HG03378 (cell line): ENCODE measurements around the gene C2CD2L.
A peak's percentile ranks its signal among the peaks of the same experiment; 100 is the strongest.
"Not testable (repeated sequence)": the region's sequence is repeated elsewhere in the genome, so short reads cannot be mapped to it uniquely, and the experiment has no call there.

Source experiments
- ATAC-seq: cut with Tn5 transposase; IDR thresholded peaks from one replicate; pipeline ENCODE4 v1.9.1; 2021; ENCODE audit warnings: mild to moderate bottlenecking, moderate library complexity; ENCODE audit not compliant: unreplicated experiment

C2CD2L gene

DNA sequence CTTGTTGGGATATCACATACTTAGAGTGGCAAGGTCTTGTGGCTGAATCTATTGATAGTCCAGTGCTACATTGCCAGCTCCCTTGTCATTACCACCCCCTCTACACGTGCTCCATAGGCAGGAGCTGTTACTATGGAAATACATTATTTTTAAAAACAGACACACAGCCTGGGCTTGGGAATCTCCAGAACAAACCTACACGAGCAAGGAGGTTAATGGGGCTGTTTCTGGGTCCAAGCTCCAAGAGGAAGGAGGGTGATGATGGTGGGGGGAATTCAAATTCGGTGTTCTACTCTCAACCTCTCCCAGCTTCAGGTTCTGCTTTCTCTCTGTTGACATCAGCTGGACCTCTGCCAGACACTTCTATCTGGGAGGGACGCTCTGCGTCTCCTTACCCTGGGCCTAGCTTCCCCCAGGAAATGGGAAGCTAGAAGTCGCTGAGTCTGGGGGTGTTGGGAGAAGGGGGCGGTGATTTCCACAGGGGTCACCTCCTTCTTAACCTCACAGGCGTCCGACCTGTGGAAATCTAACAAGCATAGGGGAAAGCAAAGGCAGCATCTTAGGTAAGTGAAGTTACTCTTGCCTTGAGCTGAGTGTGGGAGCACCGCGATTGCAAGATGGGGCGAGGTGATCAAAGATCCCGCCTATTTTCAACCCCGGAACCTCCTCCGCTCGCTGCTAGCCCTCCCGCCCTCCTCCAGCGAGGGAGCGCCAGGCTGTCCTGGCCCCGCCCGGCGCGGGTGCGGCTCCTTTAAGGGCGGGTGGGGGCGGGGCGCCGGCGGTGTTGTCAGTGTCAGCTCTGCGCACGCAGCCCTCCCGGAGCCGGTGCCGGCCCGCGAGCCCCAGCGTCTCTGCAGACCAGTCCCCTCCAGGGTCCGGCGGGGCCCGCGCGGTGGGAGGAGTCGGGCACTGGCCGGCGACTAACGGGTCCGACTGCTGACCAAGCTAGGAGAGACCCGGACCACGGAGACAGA is at the start of gene C2CD2L:
Gene C2CD2L, plus strand, starts transcription at position 781 of the 974 bp plus-strand sequence. CDS start 398 bp downstream, outside the sequence.
- no peak for ATAC-seq

DNA sequence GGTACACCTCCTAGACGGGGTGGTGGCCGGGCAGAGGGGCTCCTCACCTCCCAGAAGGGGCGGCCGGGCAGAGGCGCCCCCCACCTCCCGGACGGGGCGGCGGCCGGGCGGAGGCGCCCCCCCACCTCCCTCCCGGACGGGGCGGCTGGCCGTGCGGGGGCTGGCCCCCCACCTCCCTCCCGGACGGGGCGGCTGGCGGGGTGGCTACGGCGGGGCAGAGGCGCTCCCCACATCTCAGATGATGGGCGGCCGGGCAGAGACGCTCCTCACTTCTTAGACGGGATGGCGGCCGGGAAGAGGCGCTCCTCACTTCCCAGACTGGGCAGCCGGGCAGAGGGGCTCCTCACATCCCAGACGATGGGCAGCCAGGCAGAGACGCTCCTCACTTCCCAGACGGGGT is 48.0 kb upstream of the C2CD2L start:
- not testable (repeated sequence) for ATAC-seq

DNA sequence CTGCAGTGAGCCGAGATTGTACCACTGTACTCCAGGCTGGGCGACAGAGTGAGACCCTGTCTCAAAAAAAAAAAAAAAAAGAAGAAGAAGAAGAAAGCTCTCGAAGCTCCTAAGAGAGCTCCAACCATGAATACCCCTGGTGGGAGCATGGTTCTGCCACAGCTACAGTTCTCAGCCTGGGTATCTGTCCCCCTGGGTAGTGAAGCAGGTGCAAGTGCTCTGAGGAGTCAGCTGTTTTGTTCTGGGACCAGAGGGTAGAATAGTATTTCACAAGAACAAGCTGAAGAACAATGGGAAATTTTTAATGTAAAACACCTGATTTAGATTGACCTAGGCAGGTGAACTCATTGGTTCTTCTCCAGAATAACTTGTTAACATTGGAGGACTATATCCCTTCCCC is 45.9 kb upstream of the C2CD2L start:
- ATAC-seq = no peak

DNA sequence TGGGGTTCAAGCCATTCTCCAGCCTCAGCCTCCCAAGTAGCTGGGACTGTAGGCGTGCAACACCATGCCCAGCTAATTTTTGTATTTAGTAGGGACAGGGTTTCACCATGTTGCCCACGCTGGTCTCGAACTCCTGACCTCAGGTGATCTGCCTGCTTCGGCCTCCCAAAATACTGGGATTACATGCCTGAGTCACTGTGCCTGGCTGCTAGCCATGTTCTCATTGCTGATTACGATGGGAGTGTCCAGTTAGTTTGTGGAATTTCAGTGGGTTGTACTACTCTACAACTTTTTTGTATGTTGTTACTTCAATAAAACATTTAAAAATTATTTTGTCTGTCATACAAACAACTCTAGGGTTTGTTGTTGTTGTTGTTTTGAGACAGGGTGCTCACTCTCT is 44.4 kb upstream of the C2CD2L start:
- ATAC-seq = no peak

DNA sequence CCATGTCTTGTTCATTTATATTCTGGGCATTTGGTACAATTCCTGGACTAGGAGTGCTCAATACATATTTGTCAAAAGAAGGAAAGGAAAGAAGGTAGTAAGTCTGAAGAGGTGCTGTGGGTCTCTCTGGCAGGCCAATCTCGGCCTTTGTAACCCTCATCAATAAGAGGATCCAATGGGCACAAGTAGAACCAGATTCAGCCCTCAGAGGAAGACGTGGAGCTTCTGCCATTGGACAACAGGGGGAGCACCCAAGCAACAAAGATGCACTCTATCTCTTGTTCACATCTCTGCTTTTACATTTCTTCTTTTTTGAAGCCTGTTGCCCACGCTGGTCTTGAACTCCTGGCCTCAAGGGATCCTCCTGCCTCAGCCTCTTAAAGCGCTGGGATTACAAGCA is 41.8 kb upstream of the C2CD2L start:
- ATAC-seq = no peak

DNA sequence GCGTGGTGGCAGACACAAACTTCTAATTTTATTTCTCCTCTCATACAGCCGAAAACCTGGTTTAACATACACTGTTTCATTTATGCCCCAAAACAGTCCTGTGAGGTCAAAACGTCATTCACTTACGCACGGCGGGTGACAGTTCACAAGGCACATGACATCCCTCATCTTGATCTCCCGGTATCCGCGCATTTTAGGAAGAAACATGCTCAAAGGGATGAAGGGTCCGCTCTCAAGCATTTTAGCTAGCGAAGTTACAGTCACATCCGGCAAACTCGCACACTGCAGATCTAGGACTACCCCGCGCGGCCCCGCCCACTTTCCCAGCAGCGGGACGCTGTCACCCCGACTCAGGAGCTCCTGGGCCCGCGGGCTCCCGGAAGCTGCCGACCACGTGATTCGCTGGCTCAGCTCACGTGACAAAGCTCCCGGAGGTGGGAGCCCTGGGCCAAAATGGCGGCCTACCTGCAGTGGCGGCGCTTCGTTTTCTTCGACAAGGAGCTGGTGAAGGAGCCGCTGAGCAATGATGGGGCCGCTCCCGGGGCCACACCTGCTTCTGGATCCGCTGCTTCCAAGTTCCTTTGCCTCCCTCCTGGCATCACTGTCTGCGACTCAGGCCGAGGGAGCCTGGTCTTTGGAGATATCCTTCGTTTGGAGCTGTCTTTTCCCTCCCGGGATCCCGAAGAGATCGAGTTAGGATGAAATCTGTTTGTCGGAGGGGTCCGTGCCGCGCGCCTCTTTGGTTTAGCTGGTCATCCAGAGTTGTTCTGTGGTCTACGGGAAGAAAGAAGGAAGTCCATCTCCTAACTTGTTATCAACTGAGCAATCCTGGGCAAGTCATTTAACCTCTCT is 39.5 kb upstream of the C2CD2L start, which contains the start of gene VPS11:
Gene VPS11, plus strand, starts transcription at position 448 of the 852 bp plus-strand sequence. Its CDS starts 6 bp downstream, at position 454.
- peak; percentile 76 for ATAC-seq

DNA sequence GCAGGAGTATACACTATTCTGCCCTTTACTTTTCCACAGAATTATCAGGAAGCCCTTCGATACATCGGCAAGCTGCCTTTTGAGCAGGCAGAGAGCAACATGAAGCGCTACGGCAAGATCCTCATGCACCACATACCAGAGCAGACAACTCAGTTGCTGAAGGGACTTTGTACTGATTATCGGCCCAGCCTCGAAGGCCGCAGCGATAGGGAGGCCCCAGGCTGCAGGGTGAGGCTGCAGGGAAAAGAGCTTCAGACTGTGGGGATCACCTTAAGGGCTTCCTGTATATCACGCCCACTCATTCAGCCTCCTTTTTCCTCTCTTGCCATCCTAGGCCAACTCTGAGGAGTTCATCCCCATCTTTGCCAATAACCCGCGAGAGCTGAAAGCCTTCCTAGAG is 29.3 kb upstream of the C2CD2L start:
- ATAC-seq = no peak

DNA sequence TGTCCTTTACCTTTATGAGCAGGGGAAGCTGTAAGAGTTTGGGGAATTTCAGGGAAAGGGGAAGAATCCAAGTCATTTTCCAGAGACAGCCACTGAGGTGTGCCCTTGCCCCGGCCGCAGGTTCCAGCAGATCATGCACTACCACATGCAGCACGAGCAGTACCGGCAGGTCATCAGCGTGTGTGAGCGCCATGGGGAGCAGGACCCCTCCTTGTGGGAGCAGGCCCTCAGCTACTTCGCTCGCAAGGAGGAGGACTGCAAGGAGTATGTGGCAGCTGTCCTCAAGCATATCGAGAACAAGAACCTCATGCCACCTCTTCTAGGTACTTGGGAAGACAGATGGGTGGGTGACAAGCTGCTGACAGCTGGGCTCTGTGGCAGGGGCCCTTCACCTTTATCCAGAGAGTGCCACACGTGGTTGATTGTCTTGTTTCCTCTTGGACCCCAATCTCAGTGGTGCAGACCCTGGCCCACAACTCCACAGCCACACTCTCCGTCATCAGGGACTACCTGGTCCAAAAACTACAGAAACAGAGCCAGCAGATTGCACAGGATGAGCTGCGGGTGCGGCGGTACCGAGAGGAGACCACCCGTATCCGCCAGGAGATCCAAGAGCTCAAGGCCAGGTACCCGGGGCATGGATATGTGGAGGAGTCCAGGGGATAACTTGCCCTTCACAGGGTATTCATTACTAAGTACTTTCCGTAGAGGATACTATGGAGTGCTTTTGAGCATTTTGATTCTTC is 28.3 kb upstream of the C2CD2L start:
- no peak for ATAC-seq

DNA sequence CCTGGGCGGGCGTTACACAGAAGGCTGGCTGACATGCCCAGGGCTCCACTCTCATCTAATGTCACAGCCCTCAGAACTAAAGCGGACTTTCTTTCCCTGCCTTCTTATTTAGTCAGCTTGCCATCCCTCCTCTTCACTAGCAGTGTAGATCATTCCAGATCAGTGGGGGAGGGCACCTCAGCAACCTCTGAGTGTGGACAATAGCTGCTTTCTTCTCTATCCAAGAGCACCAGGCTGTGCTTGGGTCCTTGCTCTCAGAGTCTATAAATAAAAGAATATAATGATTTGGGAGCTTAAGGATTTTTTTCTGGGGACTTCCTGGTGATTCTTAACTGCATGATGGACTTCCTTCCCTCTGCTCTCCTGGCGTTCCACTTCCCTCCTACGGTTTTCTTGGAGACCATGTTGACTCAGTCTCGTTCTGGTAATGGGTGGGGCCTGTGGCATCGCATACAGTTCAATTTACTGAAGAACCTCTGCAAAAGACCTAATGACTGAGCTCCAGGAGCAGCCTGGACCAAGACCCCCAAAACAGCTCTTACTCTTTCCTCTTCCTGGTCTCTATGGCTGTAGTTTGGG is 25.4 kb upstream of the C2CD2L start:
- ATAC-seq = no peak

DNA sequence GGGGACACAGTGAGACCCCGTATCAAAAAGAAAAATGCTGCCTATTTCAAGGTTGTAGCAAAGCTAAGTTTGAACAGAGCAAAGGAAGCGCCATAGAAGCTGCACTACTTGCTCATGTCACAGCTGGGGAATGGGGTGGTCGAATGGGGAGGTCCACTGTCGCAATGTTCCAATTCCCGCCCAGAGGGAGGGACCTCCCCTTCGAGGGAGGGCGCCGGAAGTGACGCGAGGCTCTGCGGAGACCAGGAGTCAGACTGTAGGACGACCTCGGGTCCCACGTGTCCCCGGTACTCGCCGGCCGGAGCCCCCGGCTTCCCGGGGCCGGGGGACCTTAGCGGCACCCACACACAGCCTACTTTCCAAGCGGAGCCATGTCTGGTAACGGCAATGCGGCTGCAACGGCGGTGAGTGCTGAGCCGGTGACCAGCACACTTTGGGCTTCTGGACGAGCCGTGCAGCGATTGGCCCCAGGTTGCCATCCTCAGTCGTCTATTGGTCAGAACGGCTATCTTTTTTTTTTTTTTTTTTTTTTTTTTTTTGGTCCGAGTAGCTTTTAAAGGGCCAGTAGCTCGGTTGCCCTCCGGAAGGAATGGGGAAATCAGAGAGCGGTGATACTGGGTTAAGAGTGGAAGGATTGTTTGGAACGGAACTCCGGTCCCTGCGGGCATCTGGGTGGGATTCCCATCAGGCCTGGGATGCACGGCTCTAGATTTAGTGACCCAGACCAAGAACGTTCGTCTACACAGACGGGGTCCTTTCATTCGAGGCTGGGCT is 22.3 kb upstream of the C2CD2L start, which contains the start of gene HMBS:
Gene HMBS, plus strand, starts transcription at position 219 of the 774 bp plus-strand sequence. Its CDS starts 153 bp downstream, at position 372.
- peak; percentile 81 for ATAC-seq

DNA sequence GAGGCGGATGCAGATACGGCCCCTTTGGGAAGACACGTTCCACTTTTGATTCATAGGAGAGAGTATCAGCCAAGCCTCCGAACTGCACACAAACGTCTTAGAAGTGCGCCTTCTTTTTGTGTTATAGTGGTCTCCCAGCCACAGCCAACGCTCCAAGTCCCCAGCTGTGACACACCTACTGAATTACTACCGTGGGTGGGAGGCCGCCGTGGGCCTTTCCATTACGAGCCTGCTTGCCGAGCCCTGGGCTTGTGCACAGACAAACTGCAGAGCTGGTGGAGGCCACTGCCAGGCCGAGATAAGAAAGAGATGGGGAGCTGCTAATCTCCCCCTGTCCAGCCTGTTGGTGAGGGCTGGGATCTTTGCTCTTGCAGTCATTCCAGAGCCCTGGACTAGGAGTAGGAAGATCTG is 21.7 kb upstream of the C2CD2L start:
- peak; percentile 21 for ATAC-seq

DNA sequence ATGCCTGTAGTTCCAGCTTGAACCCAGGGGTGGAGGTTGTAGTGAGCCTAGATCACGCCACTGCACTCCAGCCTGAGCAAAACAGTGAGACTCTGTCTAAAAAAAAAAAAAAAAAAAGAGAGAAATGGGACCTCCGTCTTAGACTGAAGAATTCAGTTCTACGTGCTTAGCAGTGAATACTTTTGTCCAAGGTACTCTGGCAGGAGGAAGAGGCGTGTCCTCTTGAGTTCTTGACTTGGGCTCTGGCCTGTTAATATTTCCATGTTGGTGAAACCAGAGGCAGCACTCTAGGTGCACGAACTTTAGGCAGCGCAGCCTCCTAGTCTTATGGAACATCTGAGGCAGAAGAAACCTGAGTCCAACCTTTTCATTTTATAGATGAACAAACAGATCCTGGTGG is 20.0 kb upstream of the C2CD2L start:
- no peak for ATAC-seq

DNA sequence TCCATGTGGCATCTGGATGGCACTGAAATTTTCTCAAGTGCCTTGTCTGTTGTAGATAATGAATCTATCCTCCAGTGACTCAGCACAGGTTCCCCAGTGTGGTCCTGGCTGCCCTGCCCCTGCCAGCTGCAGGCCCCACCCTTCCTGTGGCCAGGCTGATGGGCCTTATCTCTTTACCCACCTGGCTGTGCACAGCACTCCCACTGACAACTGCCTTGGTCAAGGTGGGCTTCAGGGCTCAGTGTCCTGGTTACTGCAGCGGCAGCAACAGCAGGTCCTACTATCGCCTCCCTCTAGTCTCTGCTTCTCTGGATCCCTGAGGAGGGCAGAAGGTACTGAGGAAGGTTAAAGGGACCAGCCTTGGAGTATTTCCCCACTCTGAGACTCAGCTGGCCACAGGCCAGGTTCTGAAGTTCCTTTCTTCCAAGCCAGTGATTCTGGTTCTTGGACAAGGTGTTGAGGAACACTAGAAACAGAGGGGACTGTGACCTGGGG is 19.4 kb upstream of the C2CD2L start:
- ATAC-seq = no peak

DNA sequence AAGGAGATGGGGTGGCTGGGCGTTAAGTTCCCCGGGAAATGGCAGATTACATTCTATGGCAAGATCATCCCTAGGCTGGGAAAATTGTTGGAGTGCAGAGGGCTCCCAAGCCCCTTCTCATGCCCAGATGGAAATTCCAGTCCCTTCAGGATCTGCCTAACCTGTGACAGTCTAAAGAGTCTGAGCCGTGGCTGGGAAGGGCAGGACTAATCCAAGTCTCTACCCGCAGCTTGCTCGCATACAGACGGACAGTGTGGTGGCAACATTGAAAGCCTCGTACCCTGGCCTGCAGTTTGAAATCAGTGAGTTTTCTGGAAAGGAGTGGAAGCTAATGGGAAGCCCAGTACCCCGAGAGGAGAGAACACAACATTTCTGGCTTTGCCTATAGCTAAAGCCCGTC is 18.7 kb upstream of the C2CD2L start:
- no peak for ATAC-seq

DNA sequence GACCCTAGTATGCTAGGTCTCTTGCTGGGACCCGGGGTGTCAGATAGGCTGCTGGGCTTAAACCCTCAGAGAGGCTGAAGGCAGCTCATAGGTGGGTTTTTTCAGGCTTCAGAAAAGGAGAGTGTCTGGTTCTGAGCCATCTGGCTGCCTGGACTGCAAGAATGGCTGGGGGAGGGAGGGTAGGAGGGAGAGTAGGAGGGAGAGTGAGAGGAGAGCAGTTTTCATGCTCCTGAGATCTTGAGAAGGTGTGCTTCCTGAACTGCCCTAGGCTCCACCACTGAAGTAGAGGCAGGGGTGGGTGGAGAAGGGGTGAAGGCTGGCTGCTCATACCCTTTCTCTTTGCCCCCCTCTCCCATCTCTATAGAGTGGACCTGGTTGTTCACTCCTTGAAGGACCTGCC is 17.8 kb upstream of the C2CD2L start:
- no peak for ATAC-seq

DNA sequence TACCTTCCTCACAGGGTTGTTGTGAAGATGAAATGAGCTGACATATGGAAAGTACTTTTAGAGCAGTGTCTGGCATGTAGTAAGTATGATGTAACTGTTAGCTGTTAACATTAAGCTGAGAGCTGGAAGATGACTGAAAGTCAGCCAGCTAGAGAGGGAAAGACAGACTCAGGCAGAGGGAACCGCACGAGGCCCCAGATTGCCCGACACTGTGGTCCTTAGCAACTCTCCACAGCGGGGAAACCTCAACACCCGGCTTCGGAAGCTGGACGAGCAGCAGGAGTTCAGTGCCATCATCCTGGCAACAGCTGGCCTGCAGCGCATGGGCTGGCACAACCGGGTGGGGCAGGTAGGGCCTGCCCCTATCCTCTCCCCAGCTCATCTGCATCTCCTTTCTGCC is 16.0 kb upstream of the C2CD2L start:
- no peak for ATAC-seq

DNA sequence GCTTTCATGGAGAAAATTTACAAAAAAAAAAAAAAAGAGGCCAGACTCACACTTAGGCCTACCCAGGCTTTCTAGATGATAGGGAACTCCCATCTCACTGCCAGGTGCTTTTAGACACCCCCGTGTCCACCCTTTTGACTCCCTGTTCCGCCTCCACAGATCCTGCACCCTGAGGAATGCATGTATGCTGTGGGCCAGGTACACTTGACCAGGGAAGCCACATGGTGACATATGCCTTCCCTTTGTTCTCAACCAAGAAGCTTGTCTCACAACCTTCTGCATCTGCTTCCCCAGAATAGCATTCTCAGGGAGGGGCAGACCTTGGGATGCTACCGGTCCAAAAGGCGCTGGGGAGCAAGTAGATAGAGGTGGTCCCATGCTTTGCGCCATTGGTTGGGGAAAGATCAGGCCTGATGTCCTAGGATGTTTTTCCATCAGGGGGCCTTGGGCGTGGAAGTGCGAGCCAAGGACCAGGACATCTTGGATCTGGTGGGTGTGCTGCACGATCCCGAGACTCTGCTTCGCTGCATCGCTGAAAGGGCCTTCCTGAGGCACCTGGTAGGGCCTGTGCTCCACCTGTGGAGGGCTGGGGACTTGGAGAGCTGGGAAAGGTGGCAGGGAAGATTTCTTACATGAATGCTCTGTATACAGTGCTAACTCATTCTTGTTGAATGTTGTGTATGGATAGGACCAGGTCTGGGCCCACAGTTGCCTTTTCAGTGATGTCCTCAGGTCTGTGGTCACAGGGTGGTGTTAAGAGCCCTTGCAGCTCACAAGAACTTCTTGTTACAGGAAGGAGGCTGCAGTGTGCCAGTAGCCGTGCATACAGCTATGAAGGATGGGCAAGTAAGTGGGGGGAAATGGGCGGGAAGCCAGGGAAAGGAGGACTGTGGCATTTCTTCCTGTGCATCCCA is 14.9 kb upstream of the C2CD2L start:
- ATAC-seq = no peak
